Activated CD8-positive, alpha-beta T cell treated with anti-CD3 and anti-CD28 coated beads for 36 hours (primary cell): ENCODE measurements around the gene GRM4. TPM values are rescaled to one million over a fixed set of nuclear protein-coding genes. Genes with fewer than 3 reads are reported as not detected.

Source experiments
- ATAC-seq: fragments of 200-7000 bp; cut with Tn5 transposase; one replicate; pipeline ENCODE4 v1.10.0; 2021; ENCODE audit warnings: mild to moderate bottlenecking, moderate library complexity
- CTCF ChIA-PET: fragments of 350-600 bp; sonication (Branson Sonifier 250); formaldehyde crosslinking; loops from one replicate; lab custom pipeline; 2021; ENCODE audit warnings: antibody characterized with exemption; lab: Charles Lee
- POLR2A ChIA-PET: fragments of 350-600 bp; sonication (Branson Sonifier 250); formaldehyde crosslinking; loops from one replicate; lab custom pipeline; 2021; ENCODE audit warnings: antibody characterized with exemption; lab: Charles Lee
- DNase-seq: peaks from one replicate; pipeline ENCODE4 v3.0.0-alpha.2; 2020
- H3K27ac Mint-ChIP-seq: one replicate; pipeline ENCODE4 v1.8.0; 2021; ENCODE audit warnings: mild to moderate bottlenecking, mixed read lengths
- H3K27me3 Mint-ChIP-seq: one replicate; pipeline ENCODE4 v1.8.0; 2021; ENCODE audit warnings: mixed read lengths
- H3K36me3 Mint-ChIP-seq: one replicate; pipeline ENCODE4 v1.8.0; 2021; ENCODE audit warnings: low read depth, mixed read lengths
- H3K4me1 Mint-ChIP-seq: one replicate; pipeline ENCODE4 v1.8.0; 2021; ENCODE audit warnings: low read depth, mixed read lengths
- H3K4me3 Mint-ChIP-seq: one replicate; pipeline ENCODE4 v1.8.0; 2021; ENCODE audit warnings: mild to moderate bottlenecking, moderate library complexity, mixed read lengths
- H3K9me3 Mint-ChIP-seq: one replicate; pipeline ENCODE4 v1.8.0; 2021; ENCODE audit warnings: mixed read lengths
- CTCF ChIP-seq: fragments of 200-600 bp; IDR thresholded peaks from one replicate; pipeline ENCODE4 v1.8.0; 2022; ENCODE audit warnings: antibody characterized with exemption, mild to moderate bottlenecking
- intact Hi-C: fragments of 100-400 bp; cut with micrococcal nuclease; formaldehyde crosslinking; loops from one replicate; pipeline ENCODE4 v1.10.0; 2022
- total RNA-seq, 2 experiments: library from RNA; stranded (reverse); gene quantifications; one replicate each; pipeline ENCODE4 v1.2.3, GENCODE V29; 2021

GRM4 gene
- total RNA-seq, 2 experiments from 2014 or later: 0.11 to 0.14 TPM

GRCh38 chr6:34100788-34101187, 45.1 kb downstream of the GRM4 start:
- POLR2A ChIA-PET: interaction anchor here (0.6 kb wide), 2 partner anchors 78 to 608 kb away, joined by 3 read pairs; no protein-coding TSS in a partner anchor
- DNase-seq (no peak), ATAC-seq (no peak)
- CTCF ChIA-PET: interaction anchor here (1.7 to 1.9 kb wide), 2 partner anchors 46 to 73 kb away, joined by 5 to 6 read pairs; no protein-coding TSS in a partner anchor
- Mint-ChIP-seq H3K4me1 (no peaks in the 10 kb centered on the region), H3K27ac (no peak overlapping the region), H3K36me3 (no peaks in the 10 kb centered on the region), H3K9me3 (no peaks in the 10 kb centered on the region), H3K4me3 (no peak overlapping the region), H3K27me3 (peaks cover 11% of the 10 kb centered on the region)
- TF ChIP-seq CTCF: no peak
- intact Hi-C loops: no loop called here

GRCh38 chr6:34099878-34100277, 46.0 kb downstream of the GRM4 start:
- Mint-ChIP-seq H3K9me3 (no peaks in the 10 kb centered on the region), H3K27me3 (peaks cover 18% of the 10 kb centered on the region), H3K27ac (no peak overlapping the region), H3K36me3 (no peaks in the 10 kb centered on the region), H3K4me1 (no peaks in the 10 kb centered on the region), H3K4me3 (no peak overlapping the region)
- ChIA-PET CTCF (interaction anchor here (1.7 kb wide), 1 partner anchor 72 kb away, joined by 5 read pairs; no protein-coding TSS in a partner anchor), POLR2A (no interaction called here)
- intact Hi-C loops: no loop called here
- ATAC-seq: no peak
- no peak for TF ChIP-seq CTCF
- no peak for DNase-seq

- DNase-seq: no peak
- H3K4me3 Mint-ChIP-seq: no peak overlapping the region
- ATAC-seq: no peak
- POLR2A ChIA-PET: no interaction called here
- no peak for TF ChIP-seq CTCF
- no peaks in the 10 kb centered on the region for H3K4me1 Mint-ChIP-seq
- H3K9me3 Mint-ChIP-seq: no peaks in the 10 kb centered on the region
- H3K36me3 Mint-ChIP-seq: no peaks in the 10 kb centered on the region
- peaks cover 26% of the 10 kb centered on the region for H3K27me3 Mint-ChIP-seq
- CTCF ChIA-PET: no interaction called here
- no peak overlapping the region for H3K27ac Mint-ChIP-seq
- intact Hi-C loops: no loop called here
These were observed 47.6 kb downstream of the GRM4 start for GRCh38 chr6:34098045-34098936.

GRCh38 chr6:34096814-34097213, 49.1 kb downstream of the GRM4 start:
- H3K36me3 Mint-ChIP-seq: no peaks in the 10 kb centered on the region
- no peak overlapping the region for H3K27ac Mint-ChIP-seq
- ATAC-seq (no peak), DNase-seq (no peak)
- H3K9me3 Mint-ChIP-seq: no peaks in the 10 kb centered on the region
- H3K27me3 Mint-ChIP-seq: peaks cover 28% of the 10 kb centered on the region
- H3K4me1 Mint-ChIP-seq: no peaks in the 10 kb centered on the region
- intact Hi-C loops: no loop called here
- no peak for TF ChIP-seq CTCF
- POLR2A ChIA-PET: no interaction called here
- H3K4me3 Mint-ChIP-seq: no peak overlapping the region
- CTCF ChIA-PET: no interaction called here

GRCh38 chr6:34096193-34096592, 49.7 kb downstream of the GRM4 start:
- Mint-ChIP-seq H3K27ac (no peak overlapping the region), H3K36me3 (no peaks in the 10 kb centered on the region)
- POLR2A ChIA-PET: no interaction called here

More at GRCh38 chr6:34096193-34096592, 49.7 kb downstream of the GRM4 start:
- ATAC-seq: no peak
- Mint-ChIP-seq H3K27me3 (peaks cover 28% of the 10 kb centered on the region), H3K9me3 (no peaks in the 10 kb centered on the region), H3K4me1 (no peaks in the 10 kb centered on the region), H3K4me3 (no peak overlapping the region)
- DNase-seq: no peak
- TF ChIP-seq CTCF: no peak
- intact Hi-C loops: no loop called here
- CTCF ChIA-PET: no interaction called here
